Measurements from ENCODE around the gene FAR2. TPM values are rescaled to one million over a fixed set of nuclear protein-coding genes. Genes with fewer than 3 reads are reported as not detected.

Gene FAR2
- total and polyA plus RNA-seq, 2 donors (not counting 3 experiments of a cell fraction or from before 2014, with no cell fraction given), result 32.3 to 61.7 TPM

DNA sequence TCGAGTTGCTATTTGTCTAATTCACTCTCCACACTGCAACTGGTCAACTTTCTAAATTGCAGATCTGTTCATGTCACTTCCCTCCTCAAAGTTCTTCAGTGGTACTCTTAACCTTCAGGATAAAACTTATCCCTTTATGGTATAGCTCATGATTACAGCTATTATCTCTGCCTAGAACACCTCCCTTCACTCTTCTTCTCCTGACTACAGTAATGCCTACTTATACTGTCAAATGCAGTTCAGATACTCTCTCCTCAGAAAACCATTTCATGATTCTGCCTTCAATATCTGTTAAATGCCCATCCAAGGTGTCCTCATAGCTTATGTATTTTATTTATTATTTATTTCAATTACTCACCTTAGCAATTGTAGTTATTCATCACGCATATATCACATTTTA is 85.5 kb downstream of the FAR2 start:
- no peaks in the 10 kb centered on the region for H3K9me1 ChIP-seq (replicated peaks; ENCODE audit: control insufficient read depth, extremely low read depth, insufficient read depth, low read length)
- no peaks in the 10 kb centered on the region for H4K20me1 ChIP-seq (replicated peaks; ENCODE audit: control insufficient read depth, extremely low read depth, insufficient read depth, low read length)
- peaks cover 53% of the 10 kb centered on the region for H3K4me1 ChIP-seq (ENCODE audit: control insufficient read depth, extremely low read depth, insufficient read depth, low read length)
- no peak overlapping the region for H2AFZ ChIP-seq (ENCODE audit: low read depth, low read length)
- H3K4me3 ChIP-seq (replicated peaks in 1 of 3; ENCODE audit: insufficient read depth in 1 of 3, low read depth in 1 of 3, low read length in 3 of 3), result no peak overlapping the region
- H3K4me2 ChIP-seq (ENCODE audit: insufficient read depth, low read length), result peak overlapping the region; percentile 23
- no peak for TF ChIP-seq POLR2AphosphoS5 (IDR thresholded peaks at IDR 0.05; ENCODE audit: insufficient read depth, low read depth, low read length)
- no peak for TF ChIP-seq MYC (IDR thresholded peaks at IDR 0.05; ENCODE audit: low read depth, low read length)
- no peak for TF ChIP-seq JUN (IDR thresholded peaks at IDR 0.05; ENCODE audit: borderline replicate concordance, insufficient read depth, insufficient read length, low read depth)
- TF ChIP-seq POLR2A (IDR thresholded peaks at IDR 0.05; ENCODE audit: low read depth, low read length), result no peak
- TF ChIP-seq, protein P1, sequence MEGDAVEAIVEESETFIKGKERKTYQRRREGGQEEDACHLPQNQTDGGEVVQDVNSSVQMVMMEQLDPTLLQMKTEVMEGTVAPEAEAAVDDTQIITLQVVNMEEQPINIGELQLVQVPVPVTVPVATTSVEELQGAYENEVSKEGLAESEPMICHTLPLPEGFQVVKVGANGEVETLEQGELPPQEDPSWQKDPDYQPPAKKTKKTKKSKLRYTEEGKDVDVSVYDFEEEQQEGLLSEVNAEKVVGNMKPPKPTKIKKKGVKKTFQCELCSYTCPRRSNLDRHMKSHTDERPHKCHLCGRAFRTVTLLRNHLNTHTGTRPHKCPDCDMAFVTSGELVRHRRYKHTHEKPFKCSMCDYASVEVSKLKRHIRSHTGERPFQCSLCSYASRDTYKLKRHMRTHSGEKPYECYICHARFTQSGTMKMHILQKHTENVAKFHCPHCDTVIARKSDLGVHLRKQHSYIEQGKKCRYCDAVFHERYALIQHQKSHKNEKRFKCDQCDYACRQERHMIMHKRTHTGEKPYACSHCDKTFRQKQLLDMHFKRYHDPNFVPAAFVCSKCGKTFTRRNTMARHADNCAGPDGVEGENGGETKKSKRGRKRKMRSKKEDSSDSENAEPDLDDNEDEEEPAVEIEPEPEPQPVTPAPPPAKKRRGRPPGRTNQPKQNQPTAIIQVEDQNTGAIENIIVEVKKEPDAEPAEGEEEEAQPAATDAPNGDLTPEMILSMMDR (IDR thresholded peaks at IDR 0.05; ENCODE audit: extremely low read depth in 1 of 2, insufficient read depth in 1 of 2, low read depth in 1 of 2, low read length in 2 of 2), result no peak
- peak overlapping the region; percentile 75 for H3K27ac ChIP-seq (ENCODE audit: insufficient read depth, low read depth, low read length)
- H3K9me3 ChIP-seq (replicated peaks; ENCODE audit: control insufficient read depth, insufficient read depth, low read length), result no peaks in the 10 kb centered on the region
- no peaks in the 10 kb centered on the region for H3K79me2 ChIP-seq (ENCODE audit: control insufficient read depth, insufficient read depth, low read length)
- intact Hi-C loops (cut with micrococcal nuclease) (loop anchor here (2.0 to 10.0 kb wide), 3 partner anchors 70 to 1560 kb away; no protein-coding TSS in a partner anchor), dilution Hi-C loops (cut with MboI; ENCODE audit: extremely low pct_ligation_motif_present, low sequenced_read_pairs) (no loop called here)
- DNase-seq (ENCODE audit: low read depth, low spot score) (no peak), FAIRE-seq (no peak)
- POLR2A ChIA-PET, result no interaction called here
- peak overlapping the region; percentile 52 for H3K9ac ChIP-seq (replicated peaks; ENCODE audit: extremely low read depth, insufficient read depth, low read length)
- CTCF ChIA-PET, result interaction anchor here (0.7 to 1.7 kb wide), 6 partner anchors 9 to 162 kb away, joined by 3 to 6 read pairs (median 3); no protein-coding TSS in a partner anchor
- H3K36me3 ChIP-seq (ENCODE audit: control insufficient read depth in 2 of 2, extremely low read depth in 1 of 2, insufficient read depth in 2 of 2, low read length in 2 of 2), result no peaks in the 10 kb centered on the region
- H3K27me3 ChIP-seq (ENCODE audit: control insufficient read depth in 2 of 2, insufficient read depth in 2 of 2, low read length in 2 of 2), result no peaks in the 10 kb centered on the region
- BruUV-seq (replicated peaks), result TSS peak; percentile 37

Data from endothelial cell of umbilical vein (primary cell).